Measurements from ENCODE around the gene ENC1.

ENC1 gene

DNA sequence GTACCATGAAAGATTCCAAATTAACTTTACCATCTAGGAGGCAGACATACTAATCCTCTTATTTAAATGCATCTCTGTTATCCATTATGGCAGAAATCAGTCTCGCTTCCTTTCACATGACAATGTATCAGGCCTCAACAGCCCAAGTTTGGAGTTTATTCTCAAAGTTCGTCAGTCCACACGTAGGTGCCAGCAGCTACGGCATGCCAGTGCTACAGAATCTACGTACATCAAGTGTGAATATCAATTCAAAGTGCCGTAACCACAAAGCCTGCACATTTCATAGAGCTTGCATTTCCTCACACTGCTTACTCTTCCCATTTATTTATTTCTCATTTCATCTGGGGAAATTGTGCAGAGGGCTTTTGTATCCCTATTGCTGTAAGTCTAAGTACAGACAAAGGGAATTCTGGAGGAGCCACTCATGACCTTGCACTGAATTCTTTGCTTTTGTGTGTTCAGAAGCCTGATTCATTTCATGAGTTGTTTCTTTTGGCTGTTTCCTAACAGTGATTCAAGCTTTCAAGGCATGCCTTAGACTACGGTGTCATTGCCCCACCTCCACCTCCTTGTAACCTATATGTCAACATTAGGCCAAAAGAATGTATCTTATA lies 10.0 kb downstream of the ENC1 start:
- no peak for DNase-seq

DNA sequence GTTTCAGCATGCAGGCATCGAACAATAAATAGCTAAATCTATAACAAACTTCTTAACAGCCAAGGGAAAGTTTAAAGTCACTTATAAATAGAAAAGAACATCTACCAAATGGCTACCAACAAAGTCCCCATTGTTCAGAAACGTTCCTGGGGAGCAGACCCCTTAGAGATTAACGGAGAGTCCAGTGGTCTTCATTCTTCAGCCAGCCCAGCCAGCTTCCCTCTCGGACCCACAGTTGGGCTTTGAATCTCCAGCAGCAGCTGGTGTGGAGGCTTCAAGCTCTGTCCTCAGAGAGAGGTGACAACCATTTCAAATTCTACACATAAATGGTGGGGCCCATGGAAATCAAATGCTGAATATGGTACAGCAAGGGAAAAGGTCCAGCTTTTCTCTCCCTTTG lies 11.2 kb downstream of the ENC1 start:
- DNase-seq, result no peak

DNA sequence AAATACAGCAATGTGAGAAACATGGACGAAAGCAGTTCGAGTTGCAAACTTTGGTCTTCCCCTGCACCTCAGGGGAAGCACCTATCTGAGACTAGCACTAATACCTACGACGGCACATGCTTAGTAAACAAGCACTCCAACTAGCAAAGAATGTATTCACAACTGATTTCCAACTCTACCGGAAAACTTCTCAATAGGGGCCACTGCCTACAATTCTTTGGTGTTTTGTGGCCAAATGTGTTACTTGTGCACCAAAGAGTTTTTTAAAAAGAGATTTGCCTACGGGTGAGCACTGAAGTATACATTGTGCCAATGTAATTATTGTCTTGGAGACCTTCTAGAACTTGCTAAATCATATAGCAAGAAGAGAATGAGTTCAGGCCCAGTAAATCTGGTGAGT lies 12.2 kb downstream of the ENC1 start:
- DNase-seq, result no peak

- DNase-seq, result no peak
These were observed 12.8 kb downstream of the ENC1 start for GRCh38 chr5:74627646-74628279.

- no peak for DNase-seq
These were observed 13.9 kb downstream of the ENC1 start for GRCh38 chr5:74626386-74627222.

DNA sequence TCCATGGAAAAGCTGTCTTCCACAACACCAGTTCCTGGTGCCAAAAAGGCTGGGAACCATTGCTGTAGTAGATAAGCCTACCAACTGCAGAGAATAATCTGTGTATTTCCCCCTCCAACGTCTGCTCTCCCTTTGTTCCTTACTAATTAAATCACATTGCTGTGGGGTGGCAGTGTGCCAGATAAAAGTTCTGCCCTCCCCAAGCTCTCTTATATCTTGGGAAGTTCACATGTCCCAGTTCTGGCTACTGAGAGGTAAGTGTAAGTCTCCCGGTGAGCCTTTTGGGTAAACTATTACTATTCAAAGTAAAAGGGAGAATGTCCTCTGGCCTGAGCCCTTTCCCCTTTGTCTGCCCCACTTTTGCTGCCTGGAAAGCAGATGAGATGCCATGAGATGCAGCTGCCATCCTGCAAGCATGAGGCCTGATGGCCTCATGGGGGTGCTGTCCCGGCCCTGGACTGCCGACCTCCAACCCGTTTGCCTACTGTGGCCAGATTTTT lies 14.7 kb downstream of the ENC1 start:
- no peak for DNase-seq

GRCh38 chr5:74624931-74625505 lies 15.5 kb downstream of the ENC1 start:
- no peak for DNase-seq

- no peak for DNase-seq
These were observed 16.0 kb downstream of the ENC1 start for GRCh38 chr5:74624501-74624900.

GRCh38 chr5:74623748-74624408 lies 16.6 kb downstream of the ENC1 start:
- DNase-seq, result no peak

DNA sequence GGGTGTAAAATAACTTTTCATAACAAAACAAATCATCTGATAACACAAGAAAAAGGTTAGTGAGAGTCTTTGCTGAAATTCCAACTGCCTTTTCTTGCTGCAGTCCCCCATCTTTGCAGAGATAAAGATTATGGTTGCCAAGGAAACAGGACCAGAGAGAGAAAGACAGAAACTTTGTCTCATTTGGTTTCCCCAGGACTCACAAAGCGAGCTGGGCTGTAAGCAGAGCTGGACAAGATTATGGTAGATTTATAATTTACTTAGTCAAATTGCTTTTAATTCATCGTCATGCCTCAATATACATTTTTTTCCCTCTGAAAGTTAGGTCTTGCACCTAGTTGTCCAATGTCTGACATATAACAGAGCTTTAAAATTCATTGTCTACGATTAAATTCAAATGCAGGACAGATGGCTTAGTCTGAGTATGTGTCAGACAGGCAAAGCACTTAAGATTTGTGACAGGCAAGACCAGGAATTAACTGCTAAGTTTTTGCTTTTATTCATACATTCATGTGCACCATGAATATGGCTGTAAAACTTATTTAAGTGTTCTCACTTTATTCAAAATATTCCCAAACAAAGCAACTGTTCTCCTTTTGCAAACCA lies 17.4 kb downstream of the ENC1 start:
- no peak for DNase-seq

- DNase-seq, result peak; percentile 40
These were observed 18.4 kb downstream of the ENC1 start for GRCh38 chr5:74622122-74622521.

GRCh38 chr5:74621492-74621891 lies 19.0 kb downstream of the ENC1 start:
- no peak for DNase-seq

GRCh38 chr5:74619308-74619707 lies 21.2 kb downstream of the ENC1 start:
- no peak for DNase-seq

DNA sequence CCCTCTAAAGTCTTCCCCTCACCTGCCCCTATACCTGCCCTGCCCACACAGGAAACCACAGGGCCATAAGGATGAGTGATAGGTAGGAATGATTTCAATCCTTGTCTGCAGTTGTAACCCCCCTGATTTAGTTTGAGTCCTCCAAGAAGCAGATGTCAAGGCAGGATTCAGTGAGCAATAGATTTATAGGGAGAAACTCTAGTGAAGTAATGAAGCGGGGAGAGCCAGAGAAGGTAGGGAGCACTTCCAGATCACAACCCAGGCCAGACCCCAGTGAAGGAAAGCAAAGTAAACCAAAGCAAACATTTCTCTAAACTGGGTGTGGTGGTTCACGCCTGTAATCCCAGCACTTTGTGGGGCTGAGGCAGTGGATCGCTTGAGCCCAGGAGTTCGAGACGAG lies 22.4 kb downstream of the ENC1 start:
- no peak for DNase-seq

DNA sequence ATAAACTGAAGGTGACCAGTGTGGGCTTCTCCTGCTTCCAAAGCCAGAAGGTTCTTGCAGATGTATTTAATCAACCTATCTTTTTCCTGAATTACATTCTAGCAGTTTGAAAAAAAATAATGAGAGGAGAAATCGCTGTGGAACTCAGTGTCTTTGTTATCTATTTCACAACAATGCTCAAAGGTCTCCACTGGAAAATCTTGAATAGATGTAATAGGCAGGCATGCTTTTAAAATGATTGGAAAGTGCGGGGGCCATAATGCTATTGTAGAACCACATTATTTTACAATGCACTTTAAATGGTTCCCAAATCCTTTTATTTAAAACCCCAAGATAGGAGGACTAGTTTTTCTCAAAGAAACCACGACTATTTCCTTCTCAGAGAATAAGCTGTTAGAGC lies 23.3 kb downstream of the ENC1 start:
- no peak for DNase-seq

DNA sequence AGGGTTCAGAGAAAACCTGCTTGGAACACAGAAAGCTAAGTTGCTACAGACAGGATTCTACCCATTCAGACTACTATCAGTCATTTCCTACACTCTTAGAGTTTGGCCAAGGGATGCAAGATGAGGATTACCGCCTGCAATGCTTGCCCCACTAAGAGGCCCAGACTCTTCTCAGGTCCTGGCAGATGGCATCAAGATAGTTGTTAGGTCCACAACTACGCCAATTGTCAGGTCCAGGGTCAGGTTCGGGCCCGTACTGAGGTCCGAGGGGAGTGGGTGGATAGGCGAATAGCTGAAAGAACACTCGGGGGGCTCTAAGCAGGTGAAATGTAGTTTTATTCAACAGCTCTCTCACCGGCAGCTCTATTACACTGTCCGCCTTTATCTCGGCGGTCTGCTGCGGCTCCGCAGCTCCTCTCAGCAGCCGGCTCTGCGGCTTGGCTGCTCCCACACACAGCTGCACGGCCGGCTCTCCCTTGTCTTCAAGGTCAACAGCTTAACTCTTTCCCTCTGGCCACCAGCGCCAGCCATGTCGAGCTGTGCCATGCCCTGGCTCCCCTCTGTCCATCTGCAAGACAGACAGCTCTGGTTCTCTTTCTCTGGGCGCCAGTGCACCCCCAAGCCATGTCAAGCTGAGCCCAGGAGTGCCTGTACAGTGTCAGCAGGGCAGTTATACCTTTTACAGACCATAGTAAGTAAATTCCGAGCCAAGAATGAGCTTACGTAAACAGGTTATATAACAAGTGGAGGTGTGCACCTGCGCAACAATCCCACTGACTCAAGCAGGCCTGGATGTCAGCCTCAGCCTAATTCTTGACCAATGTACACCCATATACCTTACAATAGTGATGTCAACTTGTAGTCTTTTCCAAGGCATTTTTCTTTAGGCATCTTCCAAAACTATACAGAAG lies 24.0 kb downstream of the ENC1 start:
- no peak for DNase-seq

DNA sequence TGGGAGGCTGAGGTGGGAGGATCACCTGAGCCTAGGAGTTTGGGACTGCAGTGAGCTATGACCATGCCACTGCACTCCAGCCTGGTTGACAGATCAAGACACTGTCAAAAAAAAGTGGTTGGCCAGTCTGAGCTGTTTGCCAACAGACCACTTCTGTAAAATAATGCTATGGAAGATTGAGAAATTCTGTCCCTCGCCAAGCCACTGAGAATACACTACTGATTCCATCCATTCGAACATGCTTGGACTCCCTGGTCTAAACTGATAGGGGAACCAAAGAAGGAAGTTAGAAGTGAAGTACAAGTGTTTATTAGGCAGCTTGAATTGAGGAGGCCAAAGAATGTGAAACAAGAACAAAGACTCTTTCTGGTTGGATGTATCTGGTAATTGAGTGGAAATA lies 27.2 kb downstream of the ENC1 start:
- no peak for DNase-seq

DNA sequence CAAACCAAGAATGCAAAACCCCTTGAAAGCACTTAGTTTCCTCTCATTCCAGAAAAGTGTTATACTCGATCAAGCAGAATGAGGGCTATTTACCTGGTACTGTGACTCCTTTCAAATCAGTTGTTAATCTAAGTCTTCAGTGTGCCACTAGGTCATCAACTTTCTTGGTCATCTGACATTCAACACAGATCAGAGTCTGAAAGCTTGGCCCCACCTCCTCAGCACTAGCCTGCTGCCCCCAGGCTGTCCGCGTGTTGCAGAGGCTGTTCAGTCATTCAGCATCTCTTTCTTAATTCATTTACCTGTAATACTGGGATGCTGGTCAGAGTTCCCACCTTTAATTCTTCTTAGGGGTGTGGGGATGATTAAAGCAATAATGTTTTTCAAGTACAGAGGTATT lies 28.5 kb downstream of the ENC1 start:
- DNase-seq, result no peak

- DNase-seq, result no peak
These were observed 31.6 kb downstream of the ENC1 start for GRCh38 chr5:74608736-74609601.

- DNase-seq, result no peak
These were observed 34.8 kb downstream of the ENC1 start for GRCh38 chr5:74605759-74606158.

DNA sequence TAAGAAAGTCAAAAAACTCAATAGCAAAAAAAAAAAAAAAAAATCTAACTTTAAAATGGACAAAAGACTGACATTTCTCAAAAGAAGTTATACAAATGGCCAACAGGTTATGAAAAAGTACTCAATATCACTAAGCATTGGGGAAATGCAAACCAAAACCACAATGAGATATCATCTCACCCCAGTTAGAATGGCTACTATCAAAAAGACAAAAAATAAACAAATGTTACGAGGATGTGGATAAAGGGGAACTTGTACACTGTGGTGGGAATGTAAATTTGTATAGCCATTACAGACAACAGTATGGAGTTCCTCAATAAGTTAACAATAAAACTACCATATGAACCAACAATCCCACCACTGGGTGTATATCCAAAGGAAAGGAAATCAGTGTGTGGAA lies 37.2 kb downstream of the ENC1 start:
- DNase-seq, result no peak
